Right lobe of liver (tissue), 6 donors: ENCODE data around the gene ARID5B. TPM values are rescaled to one million over a fixed set of nuclear protein-coding genes. Genes with fewer than 3 reads are reported as not detected.

Experiments
- ATAC-seq, 4 donors: fragments of 200-7000 bp; cut with Tn5 transposase; one replicate each; pipeline ENCODE4 v1.9.1; 2020; ENCODE audit warnings: mild to moderate bottlenecking in 4 of 4, moderate library complexity in 4 of 4
- DNase-seq, 3 donors: peaks; one replicate each; pipeline ENCODE4 v3.0.0-alpha.2; 2020
- H3K27ac ChIP-seq, 3 donors: fragments of 200-600 bp; one replicate each; pipeline ENCODE4 v1.8.0; 2022
- H3K27me3 ChIP-seq, 2 donors: fragments of 200-600 bp; one replicate each; pipeline ENCODE4 v1.8.0; 2022
- H3K36me3 ChIP-seq, 4 donors: fragments of 200-600 bp; sonication (generic) in 1 of 4; one replicate each; pipeline versions ENCODE4 v1.5.1 to v1.8.0; 2017 to 2022; ENCODE audit warnings: control low read depth in 1 of 4
- H3K4me1 ChIP-seq, 4 donors: fragments of 200-600 bp; sonication (generic) in 1 of 4; one replicate each; pipeline versions ENCODE4 v1.5.1 to v1.8.0; 2017 to 2022; ENCODE audit warnings: control low read depth in 1 of 4
- H3K4me3 ChIP-seq, 3 donors: fragments of 200-600 bp; one replicate each; pipeline ENCODE4 v1.8.0; 2022
- H3K9me3 ChIP-seq, 4 donors: fragments of 200-600 bp; sonication (generic) in 1 of 4; one replicate each; pipeline versions ENCODE4 v1.5.1 to v1.8.0; 2017 to 2022; ENCODE audit warnings: control low read depth in 1 of 4
- POLR2A ChIP-seq: fragments of 450-650 bp; IDR thresholded peaks from one replicate; pipeline ENCODE4 v1.6.1; 2017; ENCODE audit warnings: antibody characterized with exemption, mild to moderate bottlenecking
- WGBS: methylation state at CpG from one replicate; pipeline ENCODE4 v1.1.6; 2018; ENCODE audit warnings: low coverage, low lambda C conversion rate; ENCODE audit not compliant: insufficient coverage; ENCODE audit errors: missing lambda C conversion rate; 5-methylcytosine and 5-hydroxymethylcytosine counted together
- intact Hi-C, 2 donors: fragments of 100-400 bp; cut with DNase I; formaldehyde crosslinking; loops; one replicate each; pipeline versions ENCODE4 v1.11.2 to v1.14.1; 2022
- total RNA-seq, 6 experiments: library from RNA; depleted of rRNA in 2 of 6; stranded (reverse); fragments of >200 nt in 2 of 6; fragmentation: NEBNext Ultra II Directional in 3 of 6; extraction: Animal tissue kit (Norgen Biotek cat#: 25700) in 3 of 6; gene quantifications; one replicate each; pipeline versions ENCODE4 v1.1.0 to v1.2.4, GENCODE V29; 2016 to 2023
- TF ChIP-seq, protein P1 (sequence below), 4 donors: fragments of 200-600 bp in 3 of 4; fragments of 450-650 bp in 1 of 4; IDR thresholded peaks; one replicate each; pipeline versions ENCODE4 v1.5.1 to v1.8.0; 2016 to 2022; ENCODE audit warnings: antibody characterized with exemption in 4 of 4, mild to moderate bottlenecking in 2 of 4
- donor health status: DM: no; HTN: yes; CAD: no.
- donor health status: DM: no; HTN: no; CAD: no.
- donor health status: DM: no; HTN: no; CAD: no.
- donor health status: DM: no; HTN: yes; CAD: no.
- donor health status: DM: no; HTN: yes; CAD: no.

The ARID5B gene
- total RNA-seq, 6 experiments from 2014 or later, result 2.7 to 10.5 (median 5.3) TPM

DNA sequence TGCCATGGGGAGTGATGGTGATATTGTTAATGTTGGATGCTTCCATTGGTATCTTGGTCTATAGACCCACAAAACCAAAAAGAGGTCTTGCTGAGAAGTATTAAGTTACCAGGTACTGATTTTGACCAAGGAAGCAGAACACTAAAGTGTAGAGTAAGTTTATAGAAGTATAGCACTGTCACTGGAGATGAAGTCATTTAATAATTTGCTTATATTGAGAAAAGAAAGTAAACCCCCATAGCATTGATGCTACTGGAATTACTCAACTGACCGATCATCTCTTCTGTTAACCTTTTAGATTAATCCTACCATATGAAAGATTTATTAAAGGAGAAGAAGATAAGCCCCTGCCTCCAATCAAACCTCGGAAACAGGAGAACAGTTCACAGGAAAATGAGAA lies 183.9 kb downstream of the ARID5B start:
- TF ChIP-seq POLR2A, result no peak
- TF ChIP-seq, protein P1, sequence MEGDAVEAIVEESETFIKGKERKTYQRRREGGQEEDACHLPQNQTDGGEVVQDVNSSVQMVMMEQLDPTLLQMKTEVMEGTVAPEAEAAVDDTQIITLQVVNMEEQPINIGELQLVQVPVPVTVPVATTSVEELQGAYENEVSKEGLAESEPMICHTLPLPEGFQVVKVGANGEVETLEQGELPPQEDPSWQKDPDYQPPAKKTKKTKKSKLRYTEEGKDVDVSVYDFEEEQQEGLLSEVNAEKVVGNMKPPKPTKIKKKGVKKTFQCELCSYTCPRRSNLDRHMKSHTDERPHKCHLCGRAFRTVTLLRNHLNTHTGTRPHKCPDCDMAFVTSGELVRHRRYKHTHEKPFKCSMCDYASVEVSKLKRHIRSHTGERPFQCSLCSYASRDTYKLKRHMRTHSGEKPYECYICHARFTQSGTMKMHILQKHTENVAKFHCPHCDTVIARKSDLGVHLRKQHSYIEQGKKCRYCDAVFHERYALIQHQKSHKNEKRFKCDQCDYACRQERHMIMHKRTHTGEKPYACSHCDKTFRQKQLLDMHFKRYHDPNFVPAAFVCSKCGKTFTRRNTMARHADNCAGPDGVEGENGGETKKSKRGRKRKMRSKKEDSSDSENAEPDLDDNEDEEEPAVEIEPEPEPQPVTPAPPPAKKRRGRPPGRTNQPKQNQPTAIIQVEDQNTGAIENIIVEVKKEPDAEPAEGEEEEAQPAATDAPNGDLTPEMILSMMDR (IDR thresholded peaks at IDR 0.05), result no peak
- peaks cover 0 to 29% (median 0%) of the 10 kb centered on the region in 4 donors for H3K4me1 ChIP-seq
- no peak overlapping the region for H3K4me3 ChIP-seq
- no peak for DNase-seq
- H3K27me3 ChIP-seq, result no peaks in the 10 kb centered on the region
- H3K9me3 ChIP-seq, result no peaks in the 10 kb centered on the region
- peaks cover 0 to 7% (median under 1%) of the 10 kb centered on the region in 4 donors for H3K36me3 ChIP-seq
- no peak for ATAC-seq
- intact Hi-C loops, result no loop called here
- no peak overlapping the region for H3K27ac ChIP-seq
- WGBS, result 78% methylated on average over 2 of the region's 2 CpGs

DNA sequence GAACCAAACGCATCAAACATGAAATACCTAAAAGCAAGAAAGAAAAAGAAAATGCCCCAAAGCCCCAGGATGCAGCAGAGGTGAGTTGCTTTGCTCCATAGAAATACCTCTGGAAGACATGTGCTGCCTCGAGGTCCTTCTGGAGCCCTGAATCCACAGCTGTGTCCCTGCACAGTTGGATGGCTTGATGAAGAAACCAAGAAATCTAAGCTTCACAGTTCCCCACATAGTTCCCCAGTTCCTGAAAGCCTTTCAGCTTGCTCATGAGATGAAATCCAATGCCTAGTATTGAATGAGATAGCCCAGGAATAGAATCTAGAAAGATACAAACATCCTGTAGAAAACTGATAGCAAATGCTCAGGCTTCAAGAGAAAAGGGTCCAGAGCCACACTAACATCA lies 184.3 kb downstream of the ARID5B start:
- intact Hi-C loops, result no loop called here
- H3K27me3 ChIP-seq, result no peaks in the 10 kb centered on the region
- H3K4me3 ChIP-seq, result no peak overlapping the region
- H3K9me3 ChIP-seq, result no peaks in the 10 kb centered on the region
- TF ChIP-seq POLR2A, result no peak
- TF ChIP-seq, protein P1 (IDR thresholded peaks at IDR 0.05), result no peak
- H3K27ac ChIP-seq, result no peak overlapping the region
- 100% methylated on average over 2 of the region's 2 CpGs for WGBS
- peaks cover 0 to 9% (median under 1%) of the 10 kb centered on the region in 4 donors for H3K36me3 ChIP-seq
- DNase-seq (no peak), ATAC-seq (no peak)
- H3K4me1 ChIP-seq, result peaks cover 0 to 29% (median 0%) of the 10 kb centered on the region in 4 donors

DNA sequence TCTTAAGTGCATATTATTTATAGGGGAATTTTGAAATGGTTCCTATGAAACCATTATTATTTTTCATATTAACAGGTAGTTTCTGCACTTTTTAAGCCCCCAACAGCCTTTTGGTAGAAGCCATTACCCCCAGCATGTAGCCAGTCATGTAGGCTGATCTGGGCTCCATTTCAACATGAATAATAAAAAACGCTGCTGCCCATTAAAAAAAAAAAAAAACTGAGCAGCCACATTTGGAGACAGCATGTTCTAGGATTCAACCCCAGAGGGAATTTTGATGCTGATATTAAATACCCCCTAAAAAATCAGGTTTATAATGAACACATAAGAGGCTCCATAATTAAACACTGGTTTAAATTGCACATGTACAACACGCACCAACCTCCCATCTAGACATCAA lies 185.8 kb downstream of the ARID5B start:
- TF ChIP-seq POLR2A, result no peak
- TF ChIP-seq, protein P1 (IDR thresholded peaks at IDR 0.05), result no peak
- Histone ChIP-seq H3K27me3 (no peaks in the 10 kb centered on the region), H3K27ac (no peak overlapping the region), H3K9me3 (no peaks in the 10 kb centered on the region), H3K4me3 (no peak overlapping the region), H3K4me1 (peaks cover 0 to 18% (median 0%) of the 10 kb centered on the region in 4 donors), H3K36me3 (peaks cover 0 to 21% (median 7%) of the 10 kb centered on the region in 4 donors)
- ATAC-seq (no peak), DNase-seq (no peak)
- WGBS, result 89% methylated on average over 2 of the region's 2 CpGs
- intact Hi-C loops, result no loop called here

DNA sequence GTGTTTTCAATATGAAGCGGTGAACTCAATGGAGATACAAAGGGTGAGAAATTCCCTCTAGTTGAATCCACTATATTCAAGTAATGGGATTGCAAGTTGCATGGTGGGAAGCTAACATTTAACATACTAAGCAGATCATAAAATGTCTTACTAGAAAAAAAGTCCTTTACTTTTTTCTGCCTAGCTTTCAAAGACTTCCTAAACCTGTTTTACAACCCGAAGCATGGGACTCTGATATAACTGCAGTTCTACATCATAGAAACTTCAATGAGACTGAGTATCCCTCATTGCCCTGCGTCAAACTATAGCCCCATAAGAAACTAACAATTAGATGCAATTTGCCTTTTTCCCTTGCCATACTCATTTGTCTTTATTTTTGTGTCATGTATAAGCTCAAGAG lies 187.3 kb downstream of the ARID5B start:
- Histone ChIP-seq H3K36me3 (peaks cover 0 to 21% (median 7%) of the 10 kb centered on the region in 4 donors), H3K27me3 (no peaks in the 10 kb centered on the region), H3K4me3 (no peak overlapping the region), H3K4me1 (peaks cover 0 to 5% (median 0%) of the 10 kb centered on the region in 4 donors), H3K9me3 (no peaks in the 10 kb centered on the region), H3K27ac (no peak overlapping the region)
- intact Hi-C loops, result no loop called here
- WGBS, result 93% methylated on average over 3 of the region's 3 CpGs
- TF ChIP-seq POLR2A, result no peak
- TF ChIP-seq, protein P1 (IDR thresholded peaks at IDR 0.05), result no peak
- DNase-seq (no peak), ATAC-seq (no peak)
